Measurements from ENCODE around the gene ECE1. TPM values are rescaled to one million over a fixed set of nuclear protein-coding genes. Genes with fewer than 3 reads are reported as not detected.

Gene ECE1
- total and polyA plus RNA-seq, 2 donors (not counting 1 experiment from before 2014, with no cell fraction given) = 131 to 138 TPM

DNA sequence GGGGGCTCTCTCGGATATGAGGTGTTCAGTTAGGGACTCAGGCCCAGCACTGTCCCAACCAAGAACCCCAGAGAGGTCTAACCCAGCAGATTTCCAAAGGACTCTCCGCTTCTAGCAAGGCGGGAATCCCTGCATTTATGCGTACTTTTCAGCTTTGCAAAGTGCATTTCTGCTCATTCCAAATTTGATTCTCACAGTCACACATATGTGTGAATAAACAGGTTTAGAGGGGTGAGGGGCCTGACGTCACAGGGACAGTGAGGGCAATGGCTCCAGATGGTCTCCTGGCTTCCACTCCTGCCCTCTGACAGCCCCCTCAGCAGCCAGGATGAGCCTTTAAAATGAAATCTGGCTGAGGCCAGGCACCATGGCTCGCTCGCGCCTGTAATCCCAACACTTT lies 921 bp upstream of the ECE1 start:
- Histone ChIP-seq H3K9me3 (ENCODE audit: control insufficient read depth, insufficient read depth, low read depth, low read length) (no peaks in the 10 kb centered on the region), H3K4me2 (ENCODE audit: extremely low read depth, insufficient read depth, low read length) (no peak overlapping the region), H3K4me1 (ENCODE audit: control insufficient read depth, extremely low read depth, insufficient read depth, low read length) (peaks cover 23% of the 10 kb centered on the region), H2AFZ (ENCODE audit: low read length) (no peak overlapping the region), H3K79me2 (ENCODE audit: control insufficient read depth, insufficient read depth, low read length) (peaks cover 28% of the 10 kb centered on the region), H3K27me3 (ENCODE audit: control insufficient read depth, insufficient read depth, low read length) (no peaks in the 10 kb centered on the region), H3K27ac (ENCODE audit: insufficient read depth, low read length) (peak overlapping the region; percentile 63), H4K20me1 (ENCODE audit: control insufficient read depth, extremely low read depth, insufficient read depth, low read length) (no peaks in the 10 kb centered on the region), H3K9ac (ENCODE audit: insufficient read depth, low read length) (no peak overlapping the region), H3K4me3 (replicated peaks in 1 of 4; ENCODE audit: control extremely low read depth in 1 of 4, insufficient read depth in 1 of 4, low read depth in 3 of 4, low read length in 4 of 4) (peak overlapping the region in 2 of 4 experiments; percentile 55 to 80), H3K36me3 (ENCODE audit: control insufficient read depth, insufficient read depth, low read length) (peaks cover under 1% of the 10 kb centered on the region)
- TF ChIP-seq EZH2 (IDR thresholded peaks at IDR 0.05; ENCODE audit: low read length, missing control alignments) (no peak), CTCF (conservative IDR thresholded peaks at IDR 0.05 in 1 of 2, IDR thresholded peaks at IDR 0.05 in 1 of 2; ENCODE audit: low read depth in 1 of 2, low read length in 2 of 2) (no peak)
- peak in 1 of 2 donors; percentile 40 for DNase-seq (ENCODE audit: low read depth in 2 of 2)

- Histone ChIP-seq H3K79me2 (ENCODE audit: control insufficient read depth, insufficient read depth, low read length) (peaks cover 28% of the 10 kb centered on the region), H3K27ac (ENCODE audit: insufficient read depth, low read length) (peak overlapping the region; percentile 63), H3K9me3 (ENCODE audit: control insufficient read depth, insufficient read depth, low read depth, low read length) (no peaks in the 10 kb centered on the region), H3K9ac (ENCODE audit: insufficient read depth, low read length) (peak overlapping the region; percentile 55), H3K27me3 (ENCODE audit: control insufficient read depth, insufficient read depth, low read length) (no peaks in the 10 kb centered on the region), H3K4me2 (ENCODE audit: extremely low read depth, insufficient read depth, low read length) (peak overlapping the region; percentile 88), H3K36me3 (ENCODE audit: control insufficient read depth, insufficient read depth, low read length) (peaks cover 2% of the 10 kb centered on the region), H4K20me1 (ENCODE audit: control insufficient read depth, extremely low read depth, insufficient read depth, low read length) (no peaks in the 10 kb centered on the region), H3K4me3 (replicated peaks in 1 of 4; ENCODE audit: control extremely low read depth in 1 of 4, insufficient read depth in 1 of 4, low read depth in 3 of 4, low read length in 4 of 4) (peak overlapping the region; percentile 46 to 80 (median 52)), H2AFZ (ENCODE audit: low read length) (no peak overlapping the region), H3K4me1 (ENCODE audit: control insufficient read depth, extremely low read depth, insufficient read depth, low read length) (peaks cover 23% of the 10 kb centered on the region)
- DNase-seq (ENCODE audit: low read depth in 2 of 2) = no peak
- TF ChIP-seq EZH2 (IDR thresholded peaks at IDR 0.05; ENCODE audit: low read length, missing control alignments) (no peak), CTCF (conservative IDR thresholded peaks at IDR 0.05 in 1 of 2, IDR thresholded peaks at IDR 0.05 in 1 of 2; ENCODE audit: low read depth in 1 of 2, low read length in 2 of 2) (no peak)
These were observed 282 bp upstream of the ECE1 start for GRCh38 chr1:21290546-21290944.

GRCh38 chr1:21289127-21289526 lies 1.1 kb downstream of the ECE1 start:
- H3K9ac ChIP-seq (ENCODE audit: insufficient read depth, low read length) = peak overlapping the region; percentile 13
- peaks cover 2% of the 10 kb centered on the region for H3K36me3 ChIP-seq (ENCODE audit: control insufficient read depth, insufficient read depth, low read length)
- peaks cover 28% of the 10 kb centered on the region for H3K79me2 ChIP-seq (ENCODE audit: control insufficient read depth, insufficient read depth, low read length)
- H4K20me1 ChIP-seq (ENCODE audit: control insufficient read depth, extremely low read depth, insufficient read depth, low read length) = no peaks in the 10 kb centered on the region
- H3K27ac ChIP-seq (ENCODE audit: insufficient read depth, low read length) = peak overlapping the region; percentile 17
- no peaks in the 10 kb centered on the region for H3K9me3 ChIP-seq (ENCODE audit: control insufficient read depth, insufficient read depth, low read depth, low read length)
- DNase-seq (ENCODE audit: low read depth in 2 of 2) = no peak
- no peak for TF ChIP-seq EZH2 (IDR thresholded peaks at IDR 0.05; ENCODE audit: low read length, missing control alignments)
- TF ChIP-seq CTCF (conservative IDR thresholded peaks at IDR 0.05 in 1 of 2, IDR thresholded peaks at IDR 0.05 in 1 of 2; ENCODE audit: low read depth in 1 of 2, low read length in 2 of 2) = no peak
- peak overlapping the region; percentile 58 to 80 (median 67) for H3K4me3 ChIP-seq (replicated peaks in 1 of 4; ENCODE audit: control extremely low read depth in 1 of 4, insufficient read depth in 1 of 4, low read depth in 3 of 4, low read length in 4 of 4)
- no peaks in the 10 kb centered on the region for H3K27me3 ChIP-seq (ENCODE audit: control insufficient read depth, insufficient read depth, low read length)
- peaks cover 17% of the 10 kb centered on the region for H3K4me1 ChIP-seq (ENCODE audit: control insufficient read depth, extremely low read depth, insufficient read depth, low read length)
- peak overlapping the region; percentile 92 for H3K4me2 ChIP-seq (ENCODE audit: extremely low read depth, insufficient read depth, low read length)
- H2AFZ ChIP-seq (ENCODE audit: low read length) = no peak overlapping the region
